CD14-positive monocyte (primary cell): ENCODE measurements around the gene NCOA7. TPM values are rescaled to one million over a fixed set of nuclear protein-coding genes. Genes with fewer than 3 reads are reported as not detected.

Source experiments
- DNase-seq, 3 donors: peaks; one replicate each; pipeline ENCODE4 v3.0.0-alpha.2; 2011 to 2022
- H2AFZ ChIP-seq: 2 replicates; pipeline ENCODE4 v1.6.0; 2012; ENCODE audit warnings: mild to moderate bottlenecking, low read depth, low read length, inconsistent platforms; ENCODE audit not compliant: insufficient read depth, poor library complexity, severe bottlenecking
- H3K27ac ChIP-seq, 2 donors: 1 replicate in 1 of 2; 2 replicates in 1 of 2; pipeline ENCODE4 v1.5.1; 2012 to 2013; ENCODE audit warnings: low read length in 2 of 2, control low read depth in 1 of 2, inconsistent platforms in 1 of 2, low read depth in 1 of 2, mild to moderate bottlenecking in 1 of 2
- H3K27me3 ChIP-seq, 2 donors: one replicate each; pipeline versions ENCODE4 v1.6.0 to v1.6.1; 2011 to 2013; ENCODE audit warnings: low read length in 2 of 2; ENCODE audit not compliant: control insufficient read depth in 2 of 2, insufficient read depth in 2 of 2
- H3K36me3 ChIP-seq, 2 donors: replicated peaks in 1 of 2; 1 replicate in 1 of 2; 2 replicates in 1 of 2; pipeline versions ENCODE4 v1.5.1 to v1.6.1; 2012 to 2013; ENCODE audit warnings: low read length in 2 of 2, control low read depth in 1 of 2, inconsistent platforms in 1 of 2, mild to moderate bottlenecking in 1 of 2; ENCODE audit not compliant: insufficient read depth in 2 of 2, control insufficient read depth in 1 of 2
- H3K4me1 ChIP-seq, 2 donors: 1 replicate in 1 of 2; 2 replicates in 1 of 2; pipeline versions ENCODE4 v1.5.1 to v1.6.1; 2012 to 2013; ENCODE audit warnings: low read length in 2 of 2, control low read depth in 1 of 2, inconsistent platforms in 1 of 2, mild to moderate bottlenecking in 1 of 2, moderate library complexity in 1 of 2; ENCODE audit not compliant: insufficient read depth in 2 of 2, control insufficient read depth in 1 of 2
- H3K4me2 ChIP-seq: replicated peaks from 2 replicates; pipeline ENCODE3; 2012; ENCODE audit warnings: low read length, moderate library complexity, mild to moderate bottlenecking; ENCODE audit not compliant: poor library complexity, severe bottlenecking; ENCODE audit errors: extremely low read depth
- H3K4me3 ChIP-seq, 3 experiments: fragments of 200-600 bp in 1 of 3; sonication (generic) in 1 of 3; replicated peaks in 1 of 3; 1 replicate in 2 of 3; 2 replicates in 1 of 3; pipeline ENCODE4 v1.5.1; 2011 to 2013; ENCODE audit warnings: low read length in 3 of 3, mild to moderate bottlenecking in 3 of 3, control low read depth in 2 of 3, low read depth in 2 of 3, inconsistent platforms in 1 of 3, moderate library complexity in 1 of 3
- H3K79me2 ChIP-seq: 2 replicates; pipeline ENCODE4 v1.6.0; 2012; ENCODE audit warnings: mild to moderate bottlenecking, control low read depth, inconsistent platforms, low read length, moderate library complexity; ENCODE audit not compliant: insufficient read depth
- H3K9ac ChIP-seq: 2 replicates; pipeline ENCODE4 v1.6.0; 2017; ENCODE audit warnings: low read length, mild to moderate bottlenecking; ENCODE audit not compliant: insufficient read depth, poor library complexity, severe bottlenecking
- H3K9me3 ChIP-seq, 2 donors: replicated peaks in 1 of 2; 1 replicate in 1 of 2; 2 replicates in 1 of 2; pipeline versions ENCODE4 v1.5.1 to v1.6.1; 2012 to 2013; ENCODE audit warnings: low read length in 2 of 2, control low read depth in 1 of 2; ENCODE audit not compliant: control insufficient read depth in 1 of 2, insufficient read depth in 1 of 2
- H4K20me1 ChIP-seq: 2 replicates; pipeline ENCODE4 v1.6.0; 2012; ENCODE audit warnings: mild to moderate bottlenecking, low read length, control low read depth, moderate library complexity; ENCODE audit not compliant: insufficient read depth
- H3K27ac Mint-ChIP-seq, 7 donors: one replicate each; pipeline ENCODE4 v1.8.0; 2020; ENCODE audit warnings: mild to moderate bottlenecking in 7 of 7, mixed read lengths in 7 of 7, moderate library complexity in 6 of 7, inconsistent platforms in 2 of 7
- H3K27me3 Mint-ChIP-seq, 3 donors: one replicate each; pipeline ENCODE4 v1.8.0; 2021 to 2022; ENCODE audit warnings: low read depth in 3 of 3, mild to moderate bottlenecking in 3 of 3, mixed read lengths in 3 of 3, moderate library complexity in 3 of 3, inconsistent platforms in 1 of 3
- H3K36me3 Mint-ChIP-seq, 2 donors: one replicate each; pipeline ENCODE4 v1.8.0; 2020; ENCODE audit warnings: mixed read lengths in 2 of 2, inconsistent platforms in 1 of 2, mild to moderate bottlenecking in 1 of 2
- H3K4me1 Mint-ChIP-seq: one replicate; pipeline ENCODE4 v1.8.0; 2020; ENCODE audit warnings: mild to moderate bottlenecking, mixed read lengths
- H3K4me3 Mint-ChIP-seq, 2 donors: one replicate each; pipeline ENCODE4 v1.8.0; 2020; ENCODE audit warnings: mild to moderate bottlenecking in 2 of 2, mixed read lengths in 2 of 2, moderate library complexity in 1 of 2
- H3K9me3 Mint-ChIP-seq, 7 donors: one replicate each; pipeline ENCODE4 v1.8.0; 2020 to 2022; ENCODE audit warnings: mixed read lengths in 7 of 7, mild to moderate bottlenecking in 6 of 7, moderate library complexity in 6 of 7, inconsistent platforms in 2 of 7
- CTCF ChIP-seq: fragments of 200-600 bp; IDR thresholded peaks from one replicate; pipeline ENCODE4 v1.8.0; 2022; ENCODE audit warnings: antibody characterized with exemption, mild to moderate bottlenecking
- WGBS: methylation state at CpG from one replicate; pipeline ENCODE4 v1.1.5; 2013; ENCODE audit warnings: missing lambda C conversion rate; ENCODE audit not compliant: insufficient coverage; 5-methylcytosine and 5-hydroxymethylcytosine counted together
- intact Hi-C, 2 donors: fragments of 100-400 bp; cut with micrococcal nuclease; formaldehyde crosslinking; loops; one replicate each; pipeline versions ENCODE4 v1.15.0 to v1.15.1; 2023
- polyA plus RNA-seq, 3 donors: library from polyadenylated mRNA; depleted of rRNA in 1 of 3; unstranded in 2 of 3; stranded (reverse) in 1 of 3; fragments of 300-500 nt in 2 of 3; fragments of >200 nt in 1 of 3; fragmentation: Illumina TruSeq in 2 of 3; gene quantifications; 1 replicate in 2 of 3; 2 replicates in 1 of 3; pipeline ENCODE4 v1.2.3, GENCODE V29; 2012 to 2021

NCOA7 gene
- polyA plus RNA-seq, 3 donors = 8.3 to 21.9 (median 11.2) TPM

DNA sequence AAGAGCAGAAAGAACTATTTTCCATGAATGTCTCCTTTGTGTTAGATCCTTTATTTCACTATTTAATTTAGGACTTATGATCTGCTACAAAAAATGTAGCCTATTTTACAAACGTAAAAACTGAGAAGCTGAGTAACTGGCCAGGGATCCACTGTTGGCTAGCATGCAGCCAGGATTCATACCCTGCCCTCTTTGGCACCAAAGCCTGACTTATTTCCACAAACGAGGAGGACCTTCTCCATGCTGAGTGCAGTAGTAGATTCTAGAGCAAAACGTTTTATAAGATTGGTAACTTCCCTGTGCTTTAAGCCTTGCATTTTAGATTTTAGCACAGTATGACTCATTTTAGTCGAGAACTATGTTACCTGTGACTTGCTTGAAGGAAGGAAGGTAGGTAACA, 74.3 kb downstream of the NCOA7 start:
- no peak for TF ChIP-seq CTCF
- Mint-ChIP-seq H3K4me1 (no peaks in the 10 kb centered on the region), H3K27me3 (no peaks in the 10 kb centered on the region), H3K27ac (no peak overlapping the region), H3K9me3 (no peaks in the 10 kb centered on the region), H3K4me3 (no peak overlapping the region), H3K36me3 (peaks cover 2% of the 10 kb centered on the region in 2 donors)
- Histone ChIP-seq H3K4me3 (no peak overlapping the region), H3K27ac (no peak overlapping the region), H3K79me2 (no peaks in the 10 kb centered on the region), H3K27me3 (no peaks in the 10 kb centered on the region), H3K4me2 (no peak overlapping the region), H4K20me1 (no peaks in the 10 kb centered on the region), H2AFZ (no peak overlapping the region), H3K36me3 (no peaks in the 10 kb centered on the region), H3K9me3 (no peaks in the 10 kb centered on the region), H3K9ac (no peak overlapping the region), H3K4me1 (no peaks in the 10 kb centered on the region)
- no CpG with 5 or more reads among the region's 4 CpGs for WGBS
- DNase-seq = no peak
- intact Hi-C loops = no loop called here

DNA sequence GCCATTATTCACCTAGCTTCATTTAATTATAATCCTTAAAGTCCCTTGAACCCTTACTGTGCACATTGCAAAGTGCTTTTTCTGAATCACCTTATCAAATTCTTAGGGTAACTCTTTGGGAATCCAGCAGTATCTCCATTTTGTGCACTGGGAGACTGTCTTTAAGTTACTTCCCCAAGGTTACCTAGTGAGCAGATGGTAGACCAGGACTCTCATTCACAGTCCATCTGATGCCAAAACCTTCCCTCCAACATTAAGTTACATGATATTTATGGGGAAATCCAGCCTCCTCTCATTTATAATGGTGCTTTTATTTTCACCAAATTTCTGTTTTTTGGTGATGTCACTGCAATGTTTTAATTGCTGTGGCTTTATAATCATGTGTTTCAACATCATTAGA, 75.7 kb downstream of the NCOA7 start:
- no peaks in the 10 kb centered on the region for H3K27me3 Mint-ChIP-seq
- Histone ChIP-seq H4K20me1 (no peaks in the 10 kb centered on the region), H3K4me2 (no peak overlapping the region), H3K36me3 (no peaks in the 10 kb centered on the region), H3K4me3 (no peak overlapping the region), H3K9me3 (no peaks in the 10 kb centered on the region), H2AFZ (no peak overlapping the region), H3K9ac (no peak overlapping the region), H3K27ac (no peak overlapping the region), H3K79me2 (no peaks in the 10 kb centered on the region), H3K27me3 (no peaks in the 10 kb centered on the region), H3K4me1 (no peaks in the 10 kb centered on the region)
- no peak overlapping the region for H3K4me3 Mint-ChIP-seq
- no peaks in the 10 kb centered on the region for H3K4me1 Mint-ChIP-seq
- no peak for DNase-seq
- no peak for TF ChIP-seq CTCF
- H3K27ac Mint-ChIP-seq = no peak overlapping the region
- intact Hi-C loops = no loop called here
- no peaks in the 10 kb centered on the region for H3K9me3 Mint-ChIP-seq
- H3K36me3 Mint-ChIP-seq = peaks cover 7% of the 10 kb centered on the region in 2 donors
